Breast epithelium (tissue), 3 donors: ENCODE data around the gene CCBE1.

Experiments
- POLR2AphosphoS5 ChIP-seq, 3 donors: sonication (generic); formaldehyde crosslinking; IDR thresholded peaks; one replicate each; pipeline ENCODE4 v1.6.1; 2017; ENCODE audit warnings: antibody characterized with exemption in 3 of 3
- TF ChIP-seq, protein P1 (sequence below), 3 donors: fragments of 450-650 bp; IDR thresholded peaks; one replicate each; pipeline ENCODE4 v1.5.1; 2016 to 2017; ENCODE audit warnings: antibody characterized with exemption in 3 of 3, mild to moderate bottlenecking in 3 of 3, moderate library complexity in 3 of 3

DNA sequence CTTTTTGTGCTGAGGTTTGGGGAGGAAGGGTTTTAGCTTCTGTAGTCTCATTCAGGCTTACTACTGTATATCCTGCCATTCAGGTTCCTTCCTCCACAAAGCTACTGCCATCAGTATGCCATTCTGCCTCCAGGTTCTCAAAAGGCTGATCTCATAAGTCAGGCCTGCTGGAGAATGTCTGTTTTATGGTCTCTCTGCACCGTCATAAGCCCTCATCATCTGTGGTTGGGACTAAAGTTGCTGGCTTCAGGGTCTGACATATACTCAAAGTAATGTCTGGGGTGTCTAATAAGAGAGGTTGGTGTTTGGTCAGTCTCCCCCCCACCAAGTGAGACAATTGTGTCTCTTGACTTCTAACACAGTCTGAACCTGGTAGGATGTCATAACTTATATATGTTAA is 36.2 kb upstream of the CCBE1 start:
- no peak for TF ChIP-seq POLR2AphosphoS5 (IDR thresholded peaks at IDR 0.05)
- TF ChIP-seq, protein P1, sequence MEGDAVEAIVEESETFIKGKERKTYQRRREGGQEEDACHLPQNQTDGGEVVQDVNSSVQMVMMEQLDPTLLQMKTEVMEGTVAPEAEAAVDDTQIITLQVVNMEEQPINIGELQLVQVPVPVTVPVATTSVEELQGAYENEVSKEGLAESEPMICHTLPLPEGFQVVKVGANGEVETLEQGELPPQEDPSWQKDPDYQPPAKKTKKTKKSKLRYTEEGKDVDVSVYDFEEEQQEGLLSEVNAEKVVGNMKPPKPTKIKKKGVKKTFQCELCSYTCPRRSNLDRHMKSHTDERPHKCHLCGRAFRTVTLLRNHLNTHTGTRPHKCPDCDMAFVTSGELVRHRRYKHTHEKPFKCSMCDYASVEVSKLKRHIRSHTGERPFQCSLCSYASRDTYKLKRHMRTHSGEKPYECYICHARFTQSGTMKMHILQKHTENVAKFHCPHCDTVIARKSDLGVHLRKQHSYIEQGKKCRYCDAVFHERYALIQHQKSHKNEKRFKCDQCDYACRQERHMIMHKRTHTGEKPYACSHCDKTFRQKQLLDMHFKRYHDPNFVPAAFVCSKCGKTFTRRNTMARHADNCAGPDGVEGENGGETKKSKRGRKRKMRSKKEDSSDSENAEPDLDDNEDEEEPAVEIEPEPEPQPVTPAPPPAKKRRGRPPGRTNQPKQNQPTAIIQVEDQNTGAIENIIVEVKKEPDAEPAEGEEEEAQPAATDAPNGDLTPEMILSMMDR (IDR thresholded peaks at IDR 0.05), result no peak
